ENCODE results near the gene MPV17L. TPM values are rescaled to one million over a fixed set of nuclear protein-coding genes. Genes with fewer than 3 reads are reported as not detected.
"Not testable (repeated sequence)": the region's sequence is repeated elsewhere in the genome, so short reads cannot be mapped to it uniquely, and the experiment has no call there.

Gene MPV17L
- total and polyA plus RNA-seq, 2 donors from 2014 or later = 4.8 to 11.8 TPM

DNA sequence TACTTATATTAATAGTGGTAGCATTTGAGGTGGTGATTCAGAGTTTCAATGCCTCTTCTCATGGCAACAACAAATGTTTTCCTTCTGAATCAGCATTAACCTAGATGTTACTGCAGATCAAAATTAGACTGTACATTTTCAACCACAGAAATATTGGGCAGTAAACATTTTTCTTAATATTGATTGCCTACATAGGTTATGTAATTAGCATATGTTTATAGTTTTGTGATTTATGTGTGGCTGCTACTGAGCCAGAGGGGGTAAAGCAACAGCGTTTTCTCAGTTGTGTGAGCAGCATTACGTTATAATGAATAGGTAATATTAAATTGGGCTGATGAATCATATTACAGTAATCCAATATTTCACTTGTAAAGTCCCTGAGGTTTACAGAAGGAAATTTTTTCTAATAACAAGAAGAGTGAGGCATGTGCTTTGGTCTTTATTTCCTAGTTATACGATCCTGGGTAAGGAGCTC lies 20.0 kb downstream of the MPV17L start:
- Histone ChIP-seq H3K27me3 (ENCODE audit: control insufficient read depth, insufficient read depth, low read length) (no peaks in the 10 kb centered on the region), H3K9me3 (ENCODE audit: control insufficient read depth in 2 of 3, insufficient read depth in 1 of 3, low read length in 3 of 3) (no peaks in the 10 kb centered on the region), H3K27ac (ENCODE audit: low read depth in 2 of 2, low read length in 2 of 2) (no peak overlapping the region), H3K4me1 (ENCODE audit: control insufficient read depth in 2 of 3, insufficient read depth in 2 of 3, low read depth in 1 of 3, low read length in 3 of 3) (no peaks in the 10 kb centered on the region), H3K4me3 (ENCODE audit: low read length in 3 of 3) (no peak overlapping the region), H3K9ac (ENCODE audit: low read length in 3 of 3) (no peak overlapping the region), H3K36me3 (ENCODE audit: control insufficient read depth in 2 of 3, insufficient read depth in 3 of 3, low read length in 3 of 3) (no peaks in the 10 kb centered on the region)
- intact Hi-C loops (cut with DNase I) = no loop called here
- no peak for FAIRE-seq
- no peak for DNase-seq
- TF ChIP-seq, protein P1, sequence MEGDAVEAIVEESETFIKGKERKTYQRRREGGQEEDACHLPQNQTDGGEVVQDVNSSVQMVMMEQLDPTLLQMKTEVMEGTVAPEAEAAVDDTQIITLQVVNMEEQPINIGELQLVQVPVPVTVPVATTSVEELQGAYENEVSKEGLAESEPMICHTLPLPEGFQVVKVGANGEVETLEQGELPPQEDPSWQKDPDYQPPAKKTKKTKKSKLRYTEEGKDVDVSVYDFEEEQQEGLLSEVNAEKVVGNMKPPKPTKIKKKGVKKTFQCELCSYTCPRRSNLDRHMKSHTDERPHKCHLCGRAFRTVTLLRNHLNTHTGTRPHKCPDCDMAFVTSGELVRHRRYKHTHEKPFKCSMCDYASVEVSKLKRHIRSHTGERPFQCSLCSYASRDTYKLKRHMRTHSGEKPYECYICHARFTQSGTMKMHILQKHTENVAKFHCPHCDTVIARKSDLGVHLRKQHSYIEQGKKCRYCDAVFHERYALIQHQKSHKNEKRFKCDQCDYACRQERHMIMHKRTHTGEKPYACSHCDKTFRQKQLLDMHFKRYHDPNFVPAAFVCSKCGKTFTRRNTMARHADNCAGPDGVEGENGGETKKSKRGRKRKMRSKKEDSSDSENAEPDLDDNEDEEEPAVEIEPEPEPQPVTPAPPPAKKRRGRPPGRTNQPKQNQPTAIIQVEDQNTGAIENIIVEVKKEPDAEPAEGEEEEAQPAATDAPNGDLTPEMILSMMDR (IDR thresholded peaks at IDR 0.05; ENCODE audit: borderline replicate concordance, extremely low read depth, insufficient read depth) = no peak

- no peak for DNase-seq
- Histone ChIP-seq H3K9me3 (ENCODE audit: control insufficient read depth in 2 of 3, insufficient read depth in 1 of 3, low read length in 3 of 3) (no peaks in the 10 kb centered on the region), H3K4me1 (ENCODE audit: control insufficient read depth in 2 of 3, insufficient read depth in 2 of 3, low read depth in 1 of 3, low read length in 3 of 3) (no peaks in the 10 kb centered on the region), H3K9ac (ENCODE audit: low read length in 3 of 3) (no peak overlapping the region), H3K4me3 (ENCODE audit: low read length in 3 of 3) (no peak overlapping the region), H3K27me3 (ENCODE audit: control insufficient read depth, insufficient read depth, low read length) (no peaks in the 10 kb centered on the region), H3K36me3 (ENCODE audit: control insufficient read depth in 2 of 3, insufficient read depth in 3 of 3, low read length in 3 of 3) (no peaks in the 10 kb centered on the region), H3K27ac (ENCODE audit: low read depth in 2 of 2, low read length in 2 of 2) (no peak overlapping the region)
- TF ChIP-seq, protein P1 (IDR thresholded peaks at IDR 0.05; ENCODE audit: borderline replicate concordance, extremely low read depth, insufficient read depth) = no peak
- FAIRE-seq = no peak
- intact Hi-C loops (cut with DNase I) = no loop called here
Observed at GRCh38 chr16:15417197-15417596, 21.6 kb downstream of the MPV17L start.

GRCh38 chr16:15418206-15418605 lies 22.7 kb downstream of the MPV17L start:
- intact Hi-C loops (cut with DNase I) = no loop called here
- Histone ChIP-seq H3K27me3 (ENCODE audit: control insufficient read depth, insufficient read depth, low read length) (no peaks in the 10 kb centered on the region), H3K27ac (ENCODE audit: low read depth in 2 of 2, low read length in 2 of 2) (no peak overlapping the region), H3K4me3 (ENCODE audit: low read length in 3 of 3) (no peak overlapping the region), H3K9ac (ENCODE audit: low read length in 3 of 3) (no peak overlapping the region), H3K36me3 (ENCODE audit: control insufficient read depth in 2 of 3, insufficient read depth in 3 of 3, low read length in 3 of 3) (no peaks in the 10 kb centered on the region), H3K9me3 (ENCODE audit: control insufficient read depth in 2 of 3, insufficient read depth in 1 of 3, low read length in 3 of 3) (no peaks in the 10 kb centered on the region), H3K4me1 (ENCODE audit: control insufficient read depth in 2 of 3, insufficient read depth in 2 of 3, low read depth in 1 of 3, low read length in 3 of 3) (no peaks in the 10 kb centered on the region)
- TF ChIP-seq, protein P1 (IDR thresholded peaks at IDR 0.05; ENCODE audit: borderline replicate concordance, extremely low read depth, insufficient read depth) = no peak
- FAIRE-seq = no peak
- no peak for DNase-seq

- H3K9ac ChIP-seq (ENCODE audit: low read length in 3 of 3); FAIRE-seq; intact Hi-C loops (cut with DNase I); H3K36me3 ChIP-seq (ENCODE audit: control insufficient read depth in 2 of 3, insufficient read depth in 3 of 3, low read length in 3 of 3); H3K27ac ChIP-seq (ENCODE audit: low read depth in 2 of 2, low read length in 2 of 2); H3K27me3 ChIP-seq (ENCODE audit: control insufficient read depth, insufficient read depth, low read length); H3K9me3 ChIP-seq (ENCODE audit: control insufficient read depth in 2 of 3, insufficient read depth in 1 of 3, low read length in 3 of 3); H3K4me3 ChIP-seq (ENCODE audit: low read length in 3 of 3); H3K4me1 ChIP-seq (ENCODE audit: control insufficient read depth in 2 of 3, insufficient read depth in 2 of 3, low read depth in 1 of 3, low read length in 3 of 3); DNase-seq: not testable (repeated sequence)
Observed at GRCh38 chr16:15421696-15422095, 26.1 kb downstream of the MPV17L start.

Data from kidney (tissue), 14 donors.